Measurements from ENCODE around the gene CPA2. TPM values are rescaled to one million over a fixed set of nuclear protein-coding genes. Genes with fewer than 3 reads are reported as not detected.

CPA2 gene
- total and polyA plus RNA-seq, 7 experiments from 2014 or later: not detected

DNA sequence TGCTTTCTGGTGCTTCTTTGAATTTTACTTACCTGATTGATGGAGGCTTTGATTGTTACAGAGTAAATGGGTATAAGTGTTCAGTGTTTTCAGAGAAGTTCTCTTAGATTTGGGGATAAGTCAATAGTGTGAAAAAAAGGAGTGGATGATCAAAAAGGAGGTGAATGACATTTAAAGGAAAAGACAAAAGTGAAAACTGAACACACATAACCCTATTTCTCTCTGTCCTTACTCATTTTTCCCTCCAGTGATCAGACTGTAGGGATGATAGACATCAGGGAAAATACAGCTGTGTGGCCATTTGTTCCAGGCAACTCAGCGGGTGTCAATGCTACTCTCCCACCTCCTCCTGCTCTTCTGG is 278 bp downstream of the CPA2 start:
- ChIA-PET CTCF (no interaction called here), POLR2A (no interaction called here)
- no peaks in the 10 kb centered on the region for H3K27me3 Mint-ChIP-seq
- H3K9me3 Mint-ChIP-seq: peaks cover 0 to 15% (median 0%) of the 10 kb centered on the region in 11 donors
- DNase-seq (no peak), ATAC-seq (no peak)
- Histone ChIP-seq H3K4me3 (ENCODE audit: low read length) (no peak overlapping the region), H3K9me3 (ENCODE audit: control insufficient read depth in 2 of 3, low read length in 3 of 3) (no peaks in the 10 kb centered on the region), H3K4me1 (ENCODE audit: control insufficient read depth in 2 of 2, insufficient read depth in 2 of 2, low read length in 2 of 2) (no peaks in the 10 kb centered on the region), H3K27me3 (ENCODE audit: control insufficient read depth in 2 of 2, insufficient read depth in 2 of 2, low read length in 2 of 2) (no peaks in the 10 kb centered on the region), H3K27ac (ENCODE audit: low read depth, low read length) (no peak overlapping the region), H3K36me3 (ENCODE audit: control insufficient read depth in 2 of 3, insufficient read depth in 3 of 3, low read length in 3 of 3) (no peaks in the 10 kb centered on the region)
- H3K36me3 Mint-ChIP-seq: peaks cover 0 to 4% (median 0%) of the 10 kb centered on the region in 5 donors
- H3K27ac Mint-ChIP-seq: no peak overlapping the region
- intact Hi-C loops (cut with micrococcal nuclease): no loop called here
- H3K4me1 Mint-ChIP-seq: peaks cover 0 to 2% (median 0%) of the 10 kb centered on the region in 7 donors
- H3K4me3 Mint-ChIP-seq: no peak overlapping the region

DNA sequence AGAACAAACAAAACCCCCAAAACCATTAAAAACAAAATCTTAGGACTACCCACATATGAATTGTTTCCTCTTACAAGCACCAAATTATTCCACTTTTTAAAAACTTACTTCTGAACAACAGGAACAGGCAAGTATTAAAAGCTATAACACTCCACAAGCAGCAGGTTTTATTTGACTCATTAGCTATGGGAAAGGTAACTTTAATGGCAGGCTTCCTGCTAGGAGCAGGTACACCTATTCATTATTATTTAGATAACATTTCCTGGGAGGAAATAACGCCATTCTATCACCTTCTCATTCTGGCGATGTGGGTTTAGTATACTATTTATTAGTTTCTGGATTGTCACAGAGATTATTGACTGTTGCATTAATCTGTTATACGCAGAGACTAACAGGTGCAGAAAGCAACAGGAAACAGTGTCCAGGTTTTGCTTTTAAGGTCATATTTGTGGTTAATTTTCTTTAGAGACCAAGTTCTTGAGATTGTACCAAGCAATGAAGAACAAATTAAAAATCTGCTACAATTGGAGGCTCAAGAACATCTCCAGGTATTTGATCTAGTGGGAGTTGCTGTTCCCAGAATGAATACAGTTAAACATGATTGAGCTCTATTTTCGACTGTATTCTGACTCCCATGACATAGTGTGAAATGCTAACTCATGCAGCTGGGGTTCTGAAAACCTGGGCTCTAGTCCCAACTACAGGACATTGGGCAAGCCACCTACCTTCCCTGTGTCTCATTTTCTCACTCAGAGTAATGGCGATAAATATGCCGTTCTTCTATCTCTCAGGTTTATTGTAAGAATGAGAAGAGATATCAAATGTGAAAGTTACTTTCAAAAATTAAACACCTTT is 2.0 kb downstream of the CPA2 start:
- no peaks in the 10 kb centered on the region for H3K27me3 Mint-ChIP-seq
- H3K36me3 Mint-ChIP-seq: peaks cover 0 to 3% (median 0%) of the 10 kb centered on the region in 5 donors
- ChIA-PET POLR2A (interaction anchor here (1.1 kb wide), 1 partner anchor 10 kb away, joined by 3 read pairs; no protein-coding TSS in a partner anchor), CTCF (interaction anchor here (0.7 kb wide), 1 partner anchor 90 kb away, joined by 3 read pairs; no protein-coding TSS in a partner anchor)
- Histone ChIP-seq H3K4me1 (ENCODE audit: control insufficient read depth in 2 of 2, insufficient read depth in 2 of 2, low read length in 2 of 2) (peaks cover 0 to 1% of the 10 kb centered on the region in 2 donors), H3K36me3 (ENCODE audit: control insufficient read depth in 2 of 3, insufficient read depth in 3 of 3, low read length in 3 of 3) (no peaks in the 10 kb centered on the region), H3K27ac (ENCODE audit: low read depth, low read length) (no peak overlapping the region), H3K4me3 (ENCODE audit: low read length) (no peak overlapping the region), H3K27me3 (ENCODE audit: control insufficient read depth in 2 of 2, insufficient read depth in 2 of 2, low read length in 2 of 2) (no peaks in the 10 kb centered on the region), H3K9me3 (ENCODE audit: control insufficient read depth in 2 of 3, low read length in 3 of 3) (no peaks in the 10 kb centered on the region)
- DNase-seq: no peak
- no peak for ATAC-seq
- intact Hi-C loops (cut with micrococcal nuclease): no loop called here
- peaks cover 0 to 2% (median 0%) of the 10 kb centered on the region in 11 donors for H3K9me3 Mint-ChIP-seq
- H3K4me3 Mint-ChIP-seq: no peak overlapping the region
- no peak overlapping the region for H3K27ac Mint-ChIP-seq
- peaks cover 0 to 11% (median 2%) of the 10 kb centered on the region in 7 donors for H3K4me1 Mint-ChIP-seq

GRCh38 chr7:130269318-130269694 is 2.6 kb downstream of the CPA2 start:
- H3K27ac ChIP-seq (ENCODE audit: low read depth, low read length): no peak overlapping the region

GRCh38 chr7:130270947-130271800 is 4.5 kb downstream of the CPA2 start:
- Mint-ChIP-seq H3K4me3 (peak overlapping the region in 1 of 10 donors; percentile 18), H3K4me1 (peaks cover 0 to 23% (median 8%) of the 10 kb centered on the region in 7 donors), H3K27ac (no peak overlapping the region), H3K27me3 (peaks cover 0 to 6% (median 0%) of the 10 kb centered on the region in 5 donors), H3K9me3 (peaks cover 0 to 2% (median 0%) of the 10 kb centered on the region in 11 donors), H3K36me3 (peaks cover 0 to 3% (median 0%) of the 10 kb centered on the region in 5 donors)
- ChIA-PET POLR2A (no interaction called here), CTCF (no interaction called here)
- no peak for ATAC-seq
- Histone ChIP-seq H3K36me3 (ENCODE audit: control insufficient read depth in 2 of 3, insufficient read depth in 3 of 3, low read length in 3 of 3) (no peaks in the 10 kb centered on the region), H3K4me3 (ENCODE audit: low read length) (no peak overlapping the region), H3K27ac (ENCODE audit: low read depth, low read length) (no peak overlapping the region), H3K4me1 (ENCODE audit: control insufficient read depth in 2 of 2, insufficient read depth in 2 of 2, low read length in 2 of 2) (peaks cover 0 to 5% of the 10 kb centered on the region in 2 donors), H3K9me3 (ENCODE audit: control insufficient read depth in 2 of 3, low read length in 3 of 3) (no peaks in the 10 kb centered on the region), H3K27me3 (ENCODE audit: control insufficient read depth in 2 of 2, insufficient read depth in 2 of 2, low read length in 2 of 2) (no peaks in the 10 kb centered on the region)
- intact Hi-C loops (cut with micrococcal nuclease): no loop called here
- DNase-seq: no peak

More at GRCh38 chr7:130269318-130269694, 2.6 kb downstream of the CPA2 start:
- H3K36me3 ChIP-seq (ENCODE audit: control insufficient read depth in 2 of 3, insufficient read depth in 3 of 3, low read length in 3 of 3): no peaks in the 10 kb centered on the region
- intact Hi-C loops (cut with micrococcal nuclease): no loop called here
- DNase-seq (no peak), ATAC-seq (no peak)
- no peaks in the 10 kb centered on the region for H3K9me3 ChIP-seq (ENCODE audit: control insufficient read depth in 2 of 3, low read length in 3 of 3)
- CTCF ChIA-PET: no interaction called here
- no peak overlapping the region for H3K4me3 Mint-ChIP-seq
- H3K9me3 Mint-ChIP-seq: peaks cover 0 to 2% (median 0%) of the 10 kb centered on the region in 11 donors
- H3K27ac Mint-ChIP-seq: no peak overlapping the region
- peaks cover 0 to 5% of the 10 kb centered on the region in 2 donors for H3K4me1 ChIP-seq (ENCODE audit: control insufficient read depth in 2 of 2, insufficient read depth in 2 of 2, low read length in 2 of 2)
- H3K36me3 Mint-ChIP-seq: peaks cover 0 to 3% (median 0%) of the 10 kb centered on the region in 5 donors
- no peak overlapping the region for H3K4me3 ChIP-seq (ENCODE audit: low read length)
- no peaks in the 10 kb centered on the region for H3K27me3 ChIP-seq (ENCODE audit: control insufficient read depth in 2 of 2, insufficient read depth in 2 of 2, low read length in 2 of 2)
- POLR2A ChIA-PET: interaction anchor here (1.1 kb wide), 1 partner anchor 10 kb away, joined by 3 read pairs; no protein-coding TSS in a partner anchor
- peaks cover 0 to 18% (median 4%) of the 10 kb centered on the region in 7 donors for H3K4me1 Mint-ChIP-seq
- peaks cover 0 to 4% (median 0%) of the 10 kb centered on the region in 5 donors for H3K27me3 Mint-ChIP-seq

- Mint-ChIP-seq H3K27ac (peak overlapping the region in 3 of 9 donors; percentile 14 to 40 (median 15)), H3K4me3 (peak overlapping the region in 9 of 10 donors; percentile 25 to 91 (median 78)), H3K9me3 (peaks cover 0 to 2% (median 0%) of the 10 kb centered on the region in 11 donors), H3K4me1 (peaks cover 0 to 29% (median 13%) of the 10 kb centered on the region in 7 donors), H3K27me3 (peaks cover 0 to 6% (median 0%) of the 10 kb centered on the region in 5 donors), H3K36me3 (peaks cover 0 to 3% (median 0%) of the 10 kb centered on the region in 5 donors)
- no peaks in the 10 kb centered on the region for H3K9me3 ChIP-seq (ENCODE audit: control insufficient read depth in 2 of 3, low read length in 3 of 3)
- no peak overlapping the region for H3K27ac ChIP-seq (ENCODE audit: low read depth, low read length)
- H3K27me3 ChIP-seq (ENCODE audit: control insufficient read depth in 2 of 2, insufficient read depth in 2 of 2, low read length in 2 of 2): no peaks in the 10 kb centered on the region
- H3K4me3 ChIP-seq (ENCODE audit: low read length): peak overlapping the region; percentile 28
- CTCF ChIA-PET: no interaction called here
- no peak for DNase-seq
- no peaks in the 10 kb centered on the region for H3K36me3 ChIP-seq (ENCODE audit: control insufficient read depth in 2 of 3, insufficient read depth in 3 of 3, low read length in 3 of 3)
- no peak for ATAC-seq
- H3K4me1 ChIP-seq (ENCODE audit: control insufficient read depth in 2 of 2, insufficient read depth in 2 of 2, low read length in 2 of 2): peaks cover 0 to 5% of the 10 kb centered on the region in 2 donors
- POLR2A ChIA-PET: interaction anchor here (1.0 kb wide), 1 partner anchor 67 kb away, joined by 3 read pairs; the partner anchor contains the start of gene TMEM209
- intact Hi-C loops (cut with micrococcal nuclease): no loop called here
Measured at GRCh38 chr7:130272381-130273080, 5.9 kb downstream of the CPA2 start.
